B cell (primary cell): Measurements from ENCODE around the gene MMP11.

Experiments used
- EZH2 ChIP-seq: IDR thresholded peaks from 2 replicates; pipeline ENCODE4 v1.6.1; 2012; ENCODE audit warnings: borderline replicate concordance, low read depth, mild to moderate bottlenecking, moderate library complexity, low read length; ENCODE audit not compliant: insufficient read depth, poor library complexity, severe bottlenecking
- TF ChIP-seq, protein P1 (sequence below): fragments of 200-600 bp; IDR thresholded peaks from one replicate; pipeline ENCODE4 v1.8.0; 2022; ENCODE audit warnings: antibody characterized with exemption, mild to moderate bottlenecking

DNA sequence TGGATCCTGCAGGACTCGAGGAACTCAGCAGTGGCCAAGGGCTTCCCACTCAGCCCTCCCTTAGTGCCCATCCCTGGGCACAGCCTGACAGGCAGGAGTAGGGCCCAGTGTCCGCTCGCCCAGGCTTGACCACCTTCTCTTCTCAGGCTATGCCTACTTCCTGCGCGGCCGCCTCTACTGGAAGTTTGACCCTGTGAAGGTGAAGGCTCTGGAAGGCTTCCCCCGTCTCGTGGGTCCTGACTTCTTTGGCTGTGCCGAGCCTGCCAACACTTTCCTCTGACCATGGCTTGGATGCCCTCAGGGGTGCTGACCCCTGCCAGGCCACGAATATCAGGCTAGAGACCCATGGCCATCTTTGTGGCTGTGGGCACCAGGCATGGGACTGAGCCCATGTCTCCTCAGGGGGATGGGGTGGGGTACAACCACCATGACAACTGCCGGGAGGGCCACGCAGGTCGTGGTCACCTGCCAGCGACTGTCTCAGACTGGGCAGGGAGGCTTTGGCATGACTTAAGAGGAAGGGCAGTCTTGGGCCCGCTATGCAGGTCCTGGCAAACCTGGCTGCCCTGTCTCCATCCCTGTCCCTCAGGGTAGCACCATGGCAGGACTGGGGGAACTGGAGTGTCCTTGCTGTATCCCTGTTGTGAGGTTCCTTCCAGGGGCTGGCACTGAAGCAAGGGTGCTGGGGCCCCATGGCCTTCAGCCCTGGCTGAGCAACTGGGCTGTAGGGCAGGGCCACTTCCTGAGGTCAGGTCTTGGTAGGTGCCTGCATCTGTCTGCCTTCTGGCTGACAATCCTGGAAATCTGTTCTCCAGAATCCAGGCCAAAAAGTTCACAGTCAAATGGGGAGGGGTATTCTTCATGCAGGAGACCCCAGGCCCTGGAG, 10.9 kb downstream of the MMP11 start:
- TF ChIP-seq, protein P1, sequence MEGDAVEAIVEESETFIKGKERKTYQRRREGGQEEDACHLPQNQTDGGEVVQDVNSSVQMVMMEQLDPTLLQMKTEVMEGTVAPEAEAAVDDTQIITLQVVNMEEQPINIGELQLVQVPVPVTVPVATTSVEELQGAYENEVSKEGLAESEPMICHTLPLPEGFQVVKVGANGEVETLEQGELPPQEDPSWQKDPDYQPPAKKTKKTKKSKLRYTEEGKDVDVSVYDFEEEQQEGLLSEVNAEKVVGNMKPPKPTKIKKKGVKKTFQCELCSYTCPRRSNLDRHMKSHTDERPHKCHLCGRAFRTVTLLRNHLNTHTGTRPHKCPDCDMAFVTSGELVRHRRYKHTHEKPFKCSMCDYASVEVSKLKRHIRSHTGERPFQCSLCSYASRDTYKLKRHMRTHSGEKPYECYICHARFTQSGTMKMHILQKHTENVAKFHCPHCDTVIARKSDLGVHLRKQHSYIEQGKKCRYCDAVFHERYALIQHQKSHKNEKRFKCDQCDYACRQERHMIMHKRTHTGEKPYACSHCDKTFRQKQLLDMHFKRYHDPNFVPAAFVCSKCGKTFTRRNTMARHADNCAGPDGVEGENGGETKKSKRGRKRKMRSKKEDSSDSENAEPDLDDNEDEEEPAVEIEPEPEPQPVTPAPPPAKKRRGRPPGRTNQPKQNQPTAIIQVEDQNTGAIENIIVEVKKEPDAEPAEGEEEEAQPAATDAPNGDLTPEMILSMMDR: no peak
- no peak for TF ChIP-seq EZH2
